ENCODE results near the gene GLCE.
"Not testable (repeated sequence)": the region's sequence is repeated elsewhere in the genome, so short reads cannot be mapped to it uniquely, and the experiment has no call there.

Gene GLCE

DNA sequence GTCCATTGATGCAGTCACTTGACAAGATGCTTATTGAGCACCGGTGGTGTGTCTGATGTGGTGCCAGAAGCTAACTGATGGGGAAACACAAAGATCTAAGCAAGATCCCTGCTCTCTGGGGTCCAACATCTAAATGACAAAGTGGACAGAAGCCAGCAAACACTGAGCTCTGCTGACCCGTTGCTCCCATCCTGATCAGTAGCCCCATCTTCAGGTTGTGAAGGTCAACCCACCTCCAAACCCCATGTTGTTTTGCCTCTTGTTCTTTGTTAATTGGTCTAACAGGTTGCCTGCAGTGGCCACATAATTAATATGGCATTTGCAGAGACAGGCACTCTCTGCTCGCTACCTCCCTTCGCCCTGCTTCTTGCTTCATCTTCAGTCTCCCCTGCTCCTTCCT, 21.5 kb upstream of the GLCE start:
- DNase-seq (ENCODE audit: low read depth), result no peak

DNA sequence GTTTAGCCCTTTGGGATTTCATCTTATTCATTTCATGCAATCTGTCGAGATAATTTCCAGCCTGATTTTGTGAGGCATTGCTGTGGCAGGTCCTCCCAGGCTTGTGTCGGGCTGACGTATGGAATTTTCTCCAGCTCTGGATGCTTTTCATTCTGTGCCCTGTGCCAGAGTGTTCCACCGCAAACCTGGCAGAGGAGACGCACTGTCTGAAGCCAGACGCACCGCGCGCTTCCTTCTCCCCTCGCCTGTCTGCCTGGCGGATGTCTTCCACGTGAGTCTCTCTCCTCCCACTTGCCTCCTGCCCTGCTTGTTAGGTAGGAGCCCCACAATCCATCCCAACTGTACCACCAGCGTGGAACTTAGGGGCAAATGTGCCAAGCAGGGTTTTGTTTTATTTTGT, 20.1 kb upstream of the GLCE start:
- no peak for DNase-seq (ENCODE audit: low read depth)

DNA sequence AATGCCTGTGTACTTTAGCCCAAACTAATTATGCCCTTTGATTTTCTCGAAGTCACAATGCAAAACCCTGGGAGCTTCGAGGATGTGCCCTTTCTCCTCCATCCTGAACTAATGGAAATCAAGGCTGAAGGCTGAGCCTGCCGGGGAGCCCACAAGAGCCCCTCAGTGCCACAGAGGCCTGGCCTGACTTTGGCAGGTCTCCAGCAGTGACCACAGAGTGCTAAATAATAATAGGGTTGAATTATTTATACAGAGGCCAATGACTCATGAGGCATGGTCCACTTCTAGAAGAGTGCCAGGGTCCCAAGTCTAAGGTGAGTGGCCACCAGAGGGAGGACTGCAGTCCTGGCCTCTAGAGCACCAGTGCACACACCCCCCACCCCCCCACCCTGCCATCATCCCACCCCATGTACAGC, 19.1 kb upstream of the GLCE start:
- DNase-seq (ENCODE audit: low read depth), result no peak

DNA sequence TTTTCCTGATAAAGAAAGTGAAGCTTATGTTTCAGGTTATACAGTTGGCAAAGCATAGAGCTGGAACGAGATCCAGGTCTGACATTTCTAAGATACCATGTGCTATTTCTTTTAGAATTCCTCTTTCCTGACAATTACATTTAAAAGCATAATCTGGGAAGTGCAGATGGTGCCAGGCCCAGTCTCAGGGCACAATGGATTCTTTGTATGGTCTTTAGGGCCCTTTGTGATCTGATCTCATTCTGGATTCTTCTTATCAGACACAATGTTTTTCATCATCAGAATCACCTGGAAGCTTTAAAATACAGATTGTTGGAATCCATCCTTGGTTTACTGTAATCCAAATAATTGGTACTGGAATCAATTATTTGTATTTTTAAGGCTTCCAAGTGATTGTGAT, 18.6 kb upstream of the GLCE start:
- no peak for DNase-seq (ENCODE audit: low read depth)

DNA sequence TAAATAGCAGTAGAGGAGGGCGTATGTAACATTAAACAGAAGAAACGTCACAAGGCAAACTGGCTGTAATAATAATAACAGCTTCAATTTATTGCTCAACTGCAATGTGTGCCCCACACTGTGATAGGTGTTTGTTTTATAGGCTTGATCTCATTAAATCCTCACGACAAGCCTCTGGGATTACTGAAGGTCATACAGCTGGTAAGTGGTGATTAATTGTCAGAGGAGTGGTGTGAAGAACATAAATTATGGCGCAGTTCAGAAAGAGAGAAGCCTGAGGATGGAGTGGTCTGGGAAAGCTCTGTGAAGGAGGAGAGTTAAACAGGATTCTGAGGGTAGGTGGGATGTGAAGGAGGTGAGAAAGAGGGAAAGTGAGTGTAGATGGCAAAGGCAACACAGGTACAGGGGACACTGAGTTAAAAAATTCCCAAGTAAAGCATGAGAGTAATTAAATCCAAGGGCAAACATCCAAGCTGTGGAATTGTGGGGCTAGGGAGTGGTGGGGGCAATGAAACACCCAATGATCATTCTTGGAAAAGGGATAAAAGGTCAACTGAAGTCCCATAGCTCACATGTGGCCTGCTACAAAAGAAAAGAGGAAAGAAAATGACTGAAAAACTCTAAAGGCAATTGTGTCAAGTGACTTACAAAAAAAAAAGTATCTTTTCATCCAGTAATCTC, 16.5 kb upstream of the GLCE start:
- DNase-seq (ENCODE audit: low read depth), result no peak

DNA sequence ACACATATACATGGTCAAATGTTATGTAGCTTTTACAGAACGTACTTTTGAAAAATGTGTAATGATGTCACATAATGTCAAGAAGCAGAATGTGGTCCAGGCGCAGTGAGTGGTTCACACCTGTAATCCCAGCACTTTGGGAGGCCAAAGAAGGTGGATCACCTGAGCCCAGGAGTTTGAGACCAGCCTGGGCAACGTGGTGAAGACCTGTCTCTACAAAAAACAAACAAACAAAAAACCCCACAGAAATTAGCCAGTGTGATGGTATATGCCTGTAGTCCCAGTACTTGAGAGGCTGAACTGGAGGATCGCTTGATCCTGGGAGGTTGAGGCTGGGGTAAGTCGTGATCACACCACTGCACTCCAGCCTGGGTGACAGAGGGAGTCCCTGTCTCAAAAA, 15.9 kb upstream of the GLCE start:
- DNase-seq (ENCODE audit: low read depth), result no peak

DNA sequence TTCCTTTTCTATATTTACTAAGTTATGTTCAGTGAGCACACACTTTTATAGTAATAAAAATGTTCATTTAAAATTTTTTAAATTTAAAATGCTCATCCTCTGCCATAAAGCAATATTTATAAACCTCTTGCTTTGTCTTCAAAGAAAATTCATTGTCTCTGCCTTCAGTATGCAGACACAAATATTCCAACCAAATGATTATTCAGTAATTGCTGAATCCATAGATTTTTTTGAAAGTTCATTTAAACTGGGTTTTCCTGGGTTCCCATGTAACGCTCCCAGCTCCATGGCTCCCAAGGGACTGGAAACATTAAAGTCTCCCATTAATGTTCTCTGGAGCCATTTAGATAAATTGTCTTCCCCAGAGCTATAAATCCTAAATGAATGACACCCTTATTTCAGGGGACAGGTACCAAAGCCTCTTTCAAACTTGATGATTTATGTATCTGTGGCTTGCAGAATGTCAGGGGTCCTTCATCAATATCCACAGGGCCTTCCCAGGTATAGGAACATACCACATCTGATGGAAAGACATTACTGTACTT, 15.2 kb upstream of the GLCE start:
- no peak for DNase-seq (ENCODE audit: low read depth)

DNA sequence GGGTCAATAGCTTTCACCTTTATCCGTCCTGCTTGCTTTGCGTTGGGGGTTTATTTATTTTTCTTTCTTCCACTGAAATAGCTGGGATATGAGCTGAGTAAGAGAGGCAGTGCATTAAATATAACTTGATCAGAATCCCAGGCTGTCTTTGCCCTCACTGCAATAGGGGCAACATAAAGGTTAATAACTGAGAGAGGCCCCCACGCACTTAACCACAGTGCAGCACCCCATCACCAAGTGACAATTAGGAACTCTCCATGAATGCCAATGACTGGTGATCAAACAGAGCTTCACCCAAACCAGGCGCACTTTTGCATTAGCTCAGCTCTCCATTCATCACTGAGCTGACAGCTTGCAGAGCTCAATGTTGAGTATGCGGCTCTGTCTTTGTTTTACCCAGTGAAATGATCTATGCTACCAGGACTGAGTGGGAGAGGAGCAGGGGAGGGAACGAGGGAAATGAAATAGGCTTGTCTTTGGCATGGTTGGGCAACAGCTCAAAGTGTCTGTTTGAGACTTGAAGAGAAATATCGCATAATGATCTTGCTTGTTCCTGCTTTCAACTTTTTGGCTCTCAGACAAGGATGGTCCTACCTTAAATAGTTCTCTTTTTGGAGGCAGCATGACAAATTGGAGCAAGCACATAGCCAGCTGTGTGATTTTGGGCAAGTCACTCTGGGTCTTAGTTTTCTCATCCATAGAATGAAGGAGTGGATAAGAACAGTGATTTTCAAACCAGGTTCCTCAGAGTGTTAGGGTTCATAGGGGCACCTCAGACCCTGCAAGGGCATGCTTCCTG, 14.5 kb upstream of the GLCE start:
- no peak for DNase-seq (ENCODE audit: low read depth)

DNA sequence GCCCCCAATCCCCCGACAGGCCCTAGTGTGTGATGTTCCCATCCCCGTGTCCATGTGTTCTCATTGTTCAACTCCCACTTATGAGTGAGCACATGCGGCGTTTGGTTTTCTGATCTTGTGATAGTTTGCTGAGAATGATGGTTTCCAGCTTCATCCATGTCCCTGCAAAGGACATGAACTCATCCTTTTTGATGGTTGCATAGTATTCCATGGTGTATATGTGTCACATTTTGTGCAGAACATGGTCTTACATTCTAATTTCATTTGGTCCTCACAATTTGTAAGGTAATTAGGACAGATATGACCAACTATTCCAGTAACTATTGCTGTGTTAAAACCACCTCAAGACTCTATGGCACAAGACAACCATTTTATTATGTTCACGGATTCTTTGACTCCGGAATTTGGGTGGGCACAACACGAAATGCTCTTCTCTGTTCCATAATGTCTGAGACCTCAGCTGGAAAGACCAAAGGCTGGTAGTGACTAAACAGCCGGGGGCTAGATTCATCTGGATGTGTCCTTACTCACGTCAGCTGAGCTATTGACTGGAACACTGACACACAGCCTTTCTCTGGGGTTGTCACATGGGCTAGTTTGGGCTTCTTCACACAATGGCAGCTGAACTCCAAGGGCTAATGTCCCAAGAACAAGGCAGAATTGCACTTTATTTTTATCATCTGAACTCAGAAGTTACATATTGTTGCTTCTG, 13.6 kb upstream of the GLCE start:
- no peak for DNase-seq (ENCODE audit: low read depth)

DNA sequence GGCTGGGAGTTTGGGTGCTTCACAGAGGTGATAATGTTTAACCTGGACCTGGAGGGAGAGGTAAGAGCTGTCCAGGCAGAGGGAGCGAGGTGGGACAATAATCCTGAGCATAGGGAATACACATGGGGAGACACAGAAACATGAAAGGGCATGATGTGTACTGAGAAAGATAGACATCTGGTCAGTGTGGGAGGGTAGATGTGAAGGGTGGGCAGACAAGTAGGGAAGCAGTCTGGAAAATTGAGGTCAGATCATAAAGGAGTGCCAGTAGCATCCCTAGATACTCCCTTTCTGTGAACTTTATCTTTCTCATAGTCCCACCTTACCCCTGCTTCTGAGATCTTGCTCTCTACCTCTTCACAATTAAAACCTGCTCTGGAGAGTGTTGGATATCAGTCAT, 12.0 kb upstream of the GLCE start:
- DNase-seq (ENCODE audit: low read depth), result no peak

DNA sequence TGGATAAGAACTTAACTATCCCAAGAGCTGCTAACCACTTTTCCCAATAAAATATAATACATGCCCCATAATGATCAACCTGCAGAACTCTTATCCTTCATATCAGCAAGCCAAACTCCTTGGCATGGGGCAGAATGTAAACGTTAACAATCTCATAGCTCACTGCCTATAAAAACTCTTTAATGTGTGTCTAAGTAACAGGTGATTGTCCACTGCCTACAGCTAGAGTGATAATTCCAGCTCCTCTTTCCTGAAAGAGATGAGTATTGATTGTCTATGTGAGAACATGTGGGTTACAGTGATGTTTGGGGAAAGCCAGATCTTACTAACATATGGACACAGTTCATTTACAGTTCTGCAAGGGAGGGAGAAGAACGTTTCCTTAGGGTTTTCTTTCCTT, 11.3 kb upstream of the GLCE start:
- DNase-seq (ENCODE audit: low read depth), result no peak

DNA sequence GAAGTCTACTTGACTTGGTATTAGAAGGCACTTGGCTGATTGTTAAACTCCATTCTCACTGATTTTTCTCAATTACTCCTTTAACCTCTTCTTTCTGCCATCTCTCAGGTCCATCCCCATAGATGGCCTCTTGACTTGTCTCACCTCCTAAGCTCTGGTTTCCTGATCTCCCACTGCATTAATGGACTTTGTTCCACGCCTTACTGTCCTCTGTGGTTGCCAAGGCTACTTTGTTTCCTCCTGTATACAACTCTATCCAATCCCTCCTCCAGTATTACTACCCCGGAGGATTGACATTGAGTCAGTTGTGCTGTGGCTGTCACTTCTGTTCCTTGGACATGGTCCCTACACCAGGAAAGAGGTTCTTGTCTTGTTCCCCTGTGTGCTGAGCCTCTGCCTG, 10.6 kb upstream of the GLCE start:
- DNase-seq (ENCODE audit: low read depth), result no peak

DNA sequence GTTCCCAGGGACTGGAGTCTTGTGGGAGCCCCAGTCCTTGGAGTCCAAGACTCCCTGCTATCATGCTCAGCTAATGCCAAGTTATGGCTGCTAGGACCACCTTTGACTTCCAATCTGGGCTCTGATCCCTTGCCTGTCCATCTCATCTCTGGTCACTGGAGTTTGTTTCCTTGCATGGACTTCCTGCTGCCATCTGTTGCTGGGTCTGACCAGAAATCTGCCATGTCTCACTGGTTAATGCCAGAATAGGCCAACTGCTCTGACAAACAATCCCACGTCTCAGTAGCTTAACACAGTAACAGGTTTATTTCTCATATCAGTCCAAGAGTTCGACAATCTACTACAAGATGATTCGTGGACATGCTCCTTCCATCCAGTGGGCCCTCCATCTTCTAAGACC, 10.1 kb upstream of the GLCE start:
- DNase-seq (ENCODE audit: low read depth), result no peak

DNA sequence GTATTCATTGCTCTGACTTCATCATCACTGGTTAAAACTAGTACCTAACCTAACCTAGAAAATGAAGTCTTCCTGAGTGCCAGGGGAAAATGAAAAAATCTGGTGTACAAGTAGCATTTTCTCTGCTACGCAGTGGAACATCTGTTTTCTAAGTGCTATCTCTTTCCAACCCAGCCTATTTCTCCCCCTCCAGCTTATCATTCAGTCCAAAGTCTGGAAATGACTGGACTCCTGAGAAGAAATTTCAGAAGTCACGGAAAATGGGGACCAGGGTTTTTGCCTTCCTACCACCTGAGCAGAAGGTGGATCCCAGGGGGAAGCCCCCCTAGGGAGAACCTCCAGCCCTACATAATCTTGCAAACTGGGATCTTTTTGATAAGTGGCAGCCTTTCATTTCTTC, 9.6 kb upstream of the GLCE start:
- DNase-seq (ENCODE audit: low read depth), result no peak

DNA sequence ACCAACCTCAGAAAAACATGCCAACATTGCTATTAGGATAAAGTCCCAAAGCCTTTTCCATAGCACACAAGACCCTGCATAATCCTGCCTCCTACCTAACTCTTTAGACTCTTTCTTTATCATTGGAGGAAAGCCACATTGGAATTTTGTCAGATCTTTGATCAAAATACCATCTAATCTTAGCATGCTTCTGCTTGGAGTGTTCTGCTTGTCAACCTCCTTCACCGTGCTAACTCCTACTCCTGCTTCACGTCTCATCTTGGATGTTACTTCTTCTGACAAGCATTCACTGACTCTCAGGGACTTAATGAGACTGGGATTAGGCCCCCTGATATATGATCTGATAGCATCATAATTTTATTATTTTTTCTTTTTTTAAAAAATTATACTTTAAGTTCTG, 7.4 kb upstream of the GLCE start:
- DNase-seq (ENCODE audit: low read depth), result no peak

DNA sequence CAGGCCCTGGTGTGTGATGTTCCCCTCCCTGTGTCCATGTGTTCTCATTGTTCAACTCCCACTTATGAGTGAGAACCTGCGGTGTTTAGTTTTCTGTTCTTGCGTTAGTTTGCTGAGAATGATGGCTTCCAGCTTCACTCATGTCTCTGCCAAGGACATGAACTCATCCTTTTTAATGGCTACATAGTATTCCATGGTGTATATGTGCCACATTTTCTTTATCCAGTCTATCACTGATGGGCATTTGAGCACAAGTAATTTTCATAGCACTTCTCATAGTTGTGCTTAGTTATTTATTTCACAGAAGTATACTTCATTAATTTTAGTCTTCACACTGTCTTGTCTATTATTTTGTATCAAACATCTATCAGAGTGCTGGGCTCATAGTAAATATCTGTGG, 6.8 kb upstream of the GLCE start:
- not testable (repeated sequence) for DNase-seq (ENCODE audit: low read depth)

DNA sequence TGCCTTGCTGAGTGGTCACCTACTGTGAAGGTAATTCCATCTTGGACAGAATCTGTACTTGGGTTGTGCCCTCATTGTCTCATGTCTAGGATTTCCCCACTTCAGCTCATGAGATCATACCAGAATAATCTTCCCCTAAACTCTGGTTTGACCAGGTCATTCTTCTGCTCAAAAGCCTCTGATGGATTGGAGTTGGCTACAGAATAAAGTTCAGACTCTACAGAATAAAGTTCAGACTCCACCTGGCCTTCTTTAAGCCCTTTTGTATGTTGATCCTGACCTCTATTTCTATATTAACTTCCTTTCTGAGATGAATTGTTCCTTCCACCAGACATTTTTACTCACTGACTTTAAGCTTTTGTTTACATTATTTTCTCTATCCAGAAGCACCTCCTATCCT, 6.4 kb upstream of the GLCE start:
- no peak for DNase-seq (ENCODE audit: low read depth)

DNA sequence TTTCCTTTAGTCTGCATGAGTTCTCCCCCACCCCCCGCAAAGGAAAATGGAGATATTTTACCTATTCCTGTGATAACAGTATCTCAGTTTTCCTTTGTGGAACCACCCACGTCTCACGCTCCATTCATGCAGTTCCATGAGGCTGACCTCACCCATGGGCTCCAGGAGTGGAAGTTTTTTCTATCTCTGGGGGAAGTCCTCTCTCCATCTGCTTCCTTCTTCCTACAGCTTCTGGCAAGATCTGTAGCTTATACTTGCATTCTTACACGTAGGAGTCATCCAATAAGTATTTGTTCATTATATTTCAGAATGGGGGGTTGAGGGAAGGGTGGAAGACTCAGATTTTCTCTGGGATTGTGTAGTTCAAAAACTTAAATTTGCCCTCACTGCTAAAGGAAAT, 5.8 kb upstream of the GLCE start:
- DNase-seq (ENCODE audit: low read depth), result no peak

DNA sequence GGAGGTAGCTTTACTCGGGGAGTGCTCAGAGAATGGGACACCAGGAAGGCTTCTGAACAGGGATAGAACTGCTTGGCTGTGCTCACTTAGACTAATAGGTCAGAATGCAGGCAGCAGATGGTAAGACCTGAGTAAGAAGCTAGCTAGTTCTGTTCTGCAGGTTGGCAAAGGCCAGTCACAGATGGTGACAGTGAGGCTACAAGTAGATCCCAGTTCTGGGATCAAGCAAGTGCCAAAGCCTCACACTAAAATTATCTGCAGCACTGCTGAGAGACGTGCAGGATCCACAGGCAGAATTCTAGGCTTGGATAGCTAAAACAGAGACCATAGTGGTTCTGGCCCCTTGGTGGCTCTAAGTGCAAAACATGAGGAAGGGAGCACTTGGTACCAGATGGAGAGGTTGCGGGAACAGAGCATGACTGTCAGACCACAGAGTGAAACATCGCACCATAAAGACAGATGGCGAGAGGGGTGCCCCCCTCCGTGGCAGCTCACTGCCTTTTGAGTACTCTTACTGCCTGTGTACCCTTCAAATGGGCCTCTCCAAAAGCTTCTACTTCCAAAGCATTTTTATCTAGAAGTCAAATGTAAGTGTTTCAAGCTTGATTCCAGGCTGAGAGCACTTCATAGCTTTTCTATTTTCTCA, 3.6 kb upstream of the GLCE start:
- DNase-seq (ENCODE audit: low read depth), result no peak

DNA sequence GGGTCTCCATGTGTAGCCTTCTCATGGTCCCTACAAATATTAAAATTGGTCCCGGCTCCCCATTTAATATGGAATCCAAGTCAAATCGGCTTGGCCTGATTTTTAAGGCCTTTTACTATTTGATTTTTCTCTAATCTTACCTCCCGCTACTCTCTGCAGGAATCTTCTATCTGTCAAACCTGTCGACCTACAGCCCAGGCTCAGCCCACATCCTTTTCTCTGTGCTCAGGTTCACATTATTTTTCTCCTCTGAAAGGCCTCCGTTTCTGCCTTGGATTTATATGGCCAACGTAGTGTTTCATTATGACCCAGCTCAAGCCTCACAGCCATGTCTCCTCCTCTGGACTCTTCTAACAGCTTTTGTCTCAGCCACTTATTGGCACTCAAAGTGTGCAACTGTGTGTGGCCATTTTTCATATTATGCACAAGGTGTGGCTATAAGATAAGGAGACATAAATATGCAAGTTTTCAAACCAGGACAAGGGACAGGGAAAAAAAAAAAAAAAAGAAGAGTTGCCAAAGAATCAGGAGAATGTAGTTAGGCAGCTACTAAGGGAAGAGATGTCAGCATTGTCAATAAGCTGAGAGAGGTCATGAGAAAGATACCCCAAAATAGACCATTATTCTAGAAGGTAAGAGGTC, 2.1 kb upstream of the GLCE start:
- no peak for DNase-seq (ENCODE audit: low read depth)

DNA sequence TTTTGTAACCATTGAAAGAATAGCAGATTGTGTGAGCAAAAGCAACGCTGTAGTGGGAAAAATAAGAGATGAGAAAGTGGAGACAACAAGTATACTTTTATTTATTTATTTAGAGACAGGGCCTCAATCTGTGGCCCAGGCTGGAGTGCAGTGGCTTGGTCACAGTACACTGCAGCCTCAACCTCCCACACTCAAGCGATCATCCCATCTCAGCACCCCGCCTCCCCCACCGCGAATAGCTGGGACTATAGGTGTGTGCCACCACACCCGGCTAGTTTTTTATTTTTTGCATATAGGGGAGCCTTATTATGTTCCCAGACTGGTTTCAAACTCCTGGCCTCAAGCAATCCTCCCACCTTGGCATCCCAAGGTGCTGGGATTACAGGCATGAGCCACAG, 1.6 kb upstream of the GLCE start:
- DNase-seq (ENCODE audit: low read depth), result no peak

DNA sequence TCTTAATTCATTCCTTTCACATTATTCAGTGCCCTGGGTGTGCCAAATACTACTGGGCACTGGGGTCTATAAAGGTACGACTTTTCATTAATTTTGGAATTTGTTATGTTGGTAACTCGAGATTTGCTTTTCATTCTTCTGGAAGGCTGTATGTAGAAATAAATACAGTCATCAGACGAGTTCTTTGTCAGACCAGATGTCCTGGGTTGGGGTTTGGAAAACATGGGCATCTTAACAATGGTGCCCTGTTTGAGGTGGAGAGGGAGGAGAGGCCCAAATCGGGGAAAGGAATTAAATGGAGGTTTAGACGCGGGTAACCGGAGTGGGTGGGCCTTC, 662 bp upstream of the GLCE start:
- DNase-seq (ENCODE audit: low read depth), result no peak
